ENCODE data around the gene UBR4. TPM values are rescaled to one million over a fixed set of nuclear protein-coding genes. Genes with fewer than 3 reads are reported as not detected.

Gene UBR4
- total RNA-seq, 1 donor from 2014 or later, result 108 TPM

DNA sequence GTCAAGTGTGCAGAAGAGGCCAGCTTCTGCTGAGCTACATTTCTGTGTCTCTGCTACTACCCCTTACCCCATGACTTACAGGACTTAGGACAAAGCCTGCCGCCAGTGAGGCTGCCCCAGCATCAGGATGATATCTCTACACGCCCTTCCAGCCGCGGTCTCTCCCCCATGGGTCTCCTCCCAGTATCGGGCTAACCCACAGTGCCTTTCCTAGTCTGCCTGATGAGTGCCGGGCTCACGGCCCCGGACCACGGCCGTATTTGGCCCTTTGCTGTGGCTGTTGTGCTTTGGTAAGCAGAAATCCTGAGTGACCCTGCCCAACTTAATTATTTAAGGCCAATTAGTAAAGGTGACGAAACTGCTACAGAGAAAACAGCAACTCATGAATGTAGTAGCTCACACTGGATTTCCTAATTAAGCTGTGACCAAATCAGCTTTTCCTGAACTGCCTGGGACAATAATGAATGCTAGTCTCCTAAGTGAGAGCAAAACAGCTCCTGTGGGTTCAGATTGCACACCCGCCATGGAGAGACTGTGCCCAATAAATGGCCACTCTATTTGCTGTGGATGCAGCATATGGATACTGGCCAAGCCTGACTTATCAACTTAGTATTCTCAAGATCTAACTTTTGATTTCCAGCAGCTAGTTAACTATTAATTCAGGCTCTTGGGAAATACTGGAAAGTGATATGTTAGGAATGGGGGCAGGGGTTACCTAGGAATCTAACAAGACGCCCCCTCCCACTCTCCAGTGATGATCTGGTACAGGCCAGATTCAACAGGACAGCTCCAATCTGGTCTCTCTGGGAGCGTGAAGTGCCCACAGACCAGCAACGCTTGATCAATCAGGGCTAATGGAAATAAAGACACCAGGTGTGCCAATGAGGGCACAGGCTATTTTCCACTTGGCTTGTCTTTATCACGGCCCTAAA lies 130.3 kb downstream of the UBR4 start:
- peaks cover 4% of the 10 kb centered on the region for H3K4me1 Mint-ChIP-seq (ENCODE audit: unreplicated experiment)
- H3K27me3 Mint-ChIP-seq, result no peaks in the 10 kb centered on the region
- no peak for DNase-seq (ENCODE audit: extremely low spot score, unreplicated experiment)
- H3K27ac Mint-ChIP-seq, result peak overlapping the region; percentile 65
- no peak overlapping the region for H3K4me3 Mint-ChIP-seq
- no peaks in the 10 kb centered on the region for H3K9me3 Mint-ChIP-seq
- peaks cover 42% of the 10 kb centered on the region for H3K36me3 Mint-ChIP-seq
- TF ChIP-seq, protein P1, sequence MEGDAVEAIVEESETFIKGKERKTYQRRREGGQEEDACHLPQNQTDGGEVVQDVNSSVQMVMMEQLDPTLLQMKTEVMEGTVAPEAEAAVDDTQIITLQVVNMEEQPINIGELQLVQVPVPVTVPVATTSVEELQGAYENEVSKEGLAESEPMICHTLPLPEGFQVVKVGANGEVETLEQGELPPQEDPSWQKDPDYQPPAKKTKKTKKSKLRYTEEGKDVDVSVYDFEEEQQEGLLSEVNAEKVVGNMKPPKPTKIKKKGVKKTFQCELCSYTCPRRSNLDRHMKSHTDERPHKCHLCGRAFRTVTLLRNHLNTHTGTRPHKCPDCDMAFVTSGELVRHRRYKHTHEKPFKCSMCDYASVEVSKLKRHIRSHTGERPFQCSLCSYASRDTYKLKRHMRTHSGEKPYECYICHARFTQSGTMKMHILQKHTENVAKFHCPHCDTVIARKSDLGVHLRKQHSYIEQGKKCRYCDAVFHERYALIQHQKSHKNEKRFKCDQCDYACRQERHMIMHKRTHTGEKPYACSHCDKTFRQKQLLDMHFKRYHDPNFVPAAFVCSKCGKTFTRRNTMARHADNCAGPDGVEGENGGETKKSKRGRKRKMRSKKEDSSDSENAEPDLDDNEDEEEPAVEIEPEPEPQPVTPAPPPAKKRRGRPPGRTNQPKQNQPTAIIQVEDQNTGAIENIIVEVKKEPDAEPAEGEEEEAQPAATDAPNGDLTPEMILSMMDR (conservative IDR thresholded peaks at IDR 0.05), result no peak

DNA sequence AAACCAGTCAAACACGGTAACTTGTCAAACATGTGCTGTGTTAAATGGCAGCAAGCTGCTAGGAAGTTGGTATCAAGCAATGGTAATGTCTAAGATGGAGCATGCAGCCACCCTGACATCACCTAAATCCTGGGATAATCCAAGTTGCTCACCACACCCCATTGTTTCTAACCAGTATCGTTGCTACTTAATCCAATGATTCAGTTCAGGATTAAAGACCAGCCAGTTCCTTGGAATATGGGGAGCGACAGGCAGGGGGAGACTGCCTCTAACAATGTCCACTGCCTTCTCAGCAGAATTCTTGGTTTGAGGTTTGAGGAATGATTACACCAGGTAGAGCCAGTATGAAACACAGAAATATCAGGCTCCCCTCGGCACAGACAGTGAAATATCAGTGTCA lies 131.5 kb downstream of the UBR4 start:
- no peak overlapping the region for H3K27ac Mint-ChIP-seq
- H3K27me3 Mint-ChIP-seq, result no peaks in the 10 kb centered on the region
- TF ChIP-seq, protein P1 (conservative IDR thresholded peaks at IDR 0.05), result no peak
- no peaks in the 10 kb centered on the region for H3K9me3 Mint-ChIP-seq
- H3K36me3 Mint-ChIP-seq, result peaks cover 36% of the 10 kb centered on the region
- H3K4me3 Mint-ChIP-seq, result no peak overlapping the region
- peaks cover 4% of the 10 kb centered on the region for H3K4me1 Mint-ChIP-seq (ENCODE audit: unreplicated experiment)
- DNase-seq (ENCODE audit: extremely low spot score, unreplicated experiment), result no peak

DNA sequence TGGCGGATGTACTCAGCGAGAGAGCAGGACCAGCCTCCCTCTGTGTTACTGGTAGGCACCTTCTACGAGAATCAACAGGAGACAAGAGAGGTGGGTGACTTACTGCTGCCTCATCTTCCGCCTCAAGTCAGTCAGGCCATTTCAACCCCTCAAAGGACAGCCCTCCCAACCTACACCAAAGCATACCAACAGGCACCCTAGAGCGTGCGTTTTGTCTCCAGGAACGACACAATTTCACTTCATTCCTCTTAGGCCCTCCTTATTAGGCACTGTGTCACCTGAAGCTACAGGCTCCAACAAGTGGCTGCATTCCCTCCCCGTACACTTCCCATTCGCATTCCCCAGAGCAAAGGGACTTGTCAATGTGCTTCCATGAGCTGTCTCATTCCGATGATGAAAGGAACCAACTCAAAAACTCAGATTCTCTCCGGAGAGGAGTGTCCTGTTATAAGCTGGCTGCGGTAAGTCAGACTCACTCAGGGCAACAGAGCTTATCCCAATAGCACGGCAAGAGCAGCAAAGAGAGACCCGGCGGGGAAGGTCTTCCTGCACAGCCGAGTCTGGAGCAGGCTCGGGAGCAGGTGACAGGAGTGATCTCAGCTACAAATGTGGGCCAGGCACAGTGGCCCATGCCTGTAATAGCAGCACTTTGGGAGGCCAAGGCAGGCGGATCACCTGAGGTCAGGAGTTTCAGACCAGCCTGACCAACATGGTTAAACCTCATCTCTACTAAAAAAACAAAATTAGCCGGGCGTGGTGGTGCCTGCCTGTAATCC lies 133.0 kb downstream of the UBR4 start:
- Mint-ChIP-seq H3K27ac (peak overlapping the region; percentile 11), H3K27me3 (no peaks in the 10 kb centered on the region), H3K9me3 (no peaks in the 10 kb centered on the region), H3K4me1 (ENCODE audit: unreplicated experiment) (peaks cover 4% of the 10 kb centered on the region), H3K36me3 (peaks cover 32% of the 10 kb centered on the region), H3K4me3 (no peak overlapping the region)
- TF ChIP-seq, protein P1 (conservative IDR thresholded peaks at IDR 0.05), result no peak
- no peak for DNase-seq (ENCODE audit: extremely low spot score, unreplicated experiment)

DNA sequence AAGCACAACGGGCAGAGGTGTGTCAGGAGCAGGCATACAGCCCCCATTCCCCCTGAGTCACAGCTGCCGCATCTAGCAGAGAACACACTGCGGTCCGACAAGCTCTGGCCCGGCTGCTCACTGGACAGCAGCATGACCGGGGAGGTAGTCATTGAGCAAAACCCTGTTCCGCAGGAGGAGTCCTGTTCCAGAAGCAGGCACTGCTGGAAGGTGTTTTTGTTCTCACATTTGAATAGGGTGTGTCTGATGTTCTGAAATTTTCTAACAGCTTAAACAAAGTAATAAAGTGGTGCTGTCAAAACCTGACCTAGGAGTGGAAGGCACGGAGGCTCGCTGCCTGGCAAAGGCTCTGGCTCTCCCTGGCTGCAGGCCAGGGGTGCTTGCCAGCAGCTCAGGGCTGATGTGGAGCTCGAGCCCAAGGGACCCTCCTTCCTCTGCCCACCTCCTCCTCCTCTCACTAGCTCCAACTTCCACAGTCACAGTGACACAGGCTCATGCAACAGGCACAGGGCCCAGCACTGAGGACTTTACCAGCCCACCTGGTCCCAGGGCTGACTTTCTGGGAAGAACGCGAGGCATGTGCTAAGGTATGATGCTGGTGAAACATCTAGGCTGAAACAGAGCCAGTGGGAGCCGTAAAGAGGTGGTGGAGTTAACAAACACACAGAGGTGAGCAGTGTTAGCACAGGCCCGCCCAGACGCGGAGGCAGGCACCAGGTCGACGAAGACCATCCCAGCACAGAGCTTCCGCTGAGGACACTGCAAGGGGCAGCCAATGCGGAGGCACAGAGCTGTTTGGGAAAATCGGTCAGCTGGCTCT lies 135.0 kb downstream of the UBR4 start:
- TF ChIP-seq, protein P1 (conservative IDR thresholded peaks at IDR 0.05), result no peak
- Mint-ChIP-seq H3K27me3 (no peaks in the 10 kb centered on the region), H3K4me1 (ENCODE audit: unreplicated experiment) (peaks cover 4% of the 10 kb centered on the region), H3K9me3 (no peaks in the 10 kb centered on the region), H3K4me3 (no peak overlapping the region), H3K27ac (peak overlapping the region; percentile 62), H3K36me3 (peaks cover 23% of the 10 kb centered on the region)
- DNase-seq (ENCODE audit: extremely low spot score, unreplicated experiment), result no peak

DNA sequence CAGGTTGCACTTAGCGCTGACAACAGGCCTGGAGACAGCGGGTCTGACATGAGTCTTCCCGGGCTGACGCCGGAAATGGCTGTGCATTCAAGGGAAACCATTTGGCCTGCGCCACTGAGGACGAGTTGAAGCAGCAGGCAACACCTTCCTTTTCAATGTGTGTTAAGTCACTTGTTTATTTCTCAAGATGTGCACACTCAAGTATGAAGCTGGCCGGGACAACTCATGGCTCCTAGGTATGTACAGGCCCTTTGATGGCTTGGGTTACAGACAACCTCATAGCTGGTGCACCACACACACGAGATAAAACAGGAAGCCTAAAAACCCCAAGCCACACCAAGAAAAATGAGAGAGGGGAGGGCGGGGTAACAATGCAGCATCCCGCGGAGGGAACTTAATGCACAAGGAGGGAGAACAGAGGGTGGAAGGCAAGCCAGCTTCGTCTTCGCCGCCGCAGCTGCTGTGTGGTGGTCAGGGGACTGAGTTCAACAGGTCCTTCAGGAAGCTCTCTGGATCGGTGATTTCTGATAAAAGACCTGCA lies 135.6 kb downstream of the UBR4 start:
- Mint-ChIP-seq H3K27me3 (no peaks in the 10 kb centered on the region), H3K4me1 (ENCODE audit: unreplicated experiment) (no peaks in the 10 kb centered on the region), H3K4me3 (no peak overlapping the region), H3K36me3 (peaks cover 19% of the 10 kb centered on the region), H3K27ac (peak overlapping the region; percentile 62), H3K9me3 (no peaks in the 10 kb centered on the region)
- TF ChIP-seq, protein P1 (conservative IDR thresholded peaks at IDR 0.05), result no peak
- DNase-seq (ENCODE audit: extremely low spot score, unreplicated experiment), result no peak

All from type B pancreatic cell (in vitro differentiated cells).